Trophoblast cell (in vitro differentiated cells and primary cell): ENCODE data around the gene PCBP4.

Experiments used
- DNase-seq, 2 donors: peaks; one replicate each; pipeline ENCODE4 v3.0.0-alpha.2; 2016
- H2AFZ ChIP-seq: 2 replicates; pipeline ENCODE4 v1.6.1; 2013; ENCODE audit warnings: low read length, moderate library complexity, mild to moderate bottlenecking; ENCODE audit not compliant: insufficient read depth, poor library complexity
- H2AK5ac ChIP-seq: 2 replicates; pipeline ENCODE4 v1.6.1; 2013; ENCODE audit warnings: mild to moderate bottlenecking, low read length
- H2BK120ac ChIP-seq: 2 replicates; pipeline ENCODE4 v1.6.1; 2013; ENCODE audit warnings: low read length, mild to moderate bottlenecking, moderate library complexity; ENCODE audit not compliant: insufficient read depth, poor library complexity
- H2BK12ac ChIP-seq: 2 replicates; pipeline ENCODE4 v1.6.1; 2013; ENCODE audit warnings: mild to moderate bottlenecking, low read length, moderate library complexity
- H2BK5ac ChIP-seq: 2 replicates; pipeline ENCODE4 v1.6.1; 2013; ENCODE audit warnings: low read length, low read depth, moderate library complexity, mild to moderate bottlenecking; ENCODE audit not compliant: poor library complexity
- H3K14ac ChIP-seq: 2 replicates; pipeline ENCODE4 v1.6.1; 2013; ENCODE audit warnings: mild to moderate bottlenecking, low read length
- H3K18ac ChIP-seq: 2 replicates; pipeline ENCODE4 v1.6.1; 2013; ENCODE audit warnings: mild to moderate bottlenecking, low read length
- H3K23ac ChIP-seq: 2 replicates; pipeline ENCODE4 v1.6.1; 2013; ENCODE audit warnings: low read length
- H3K27ac ChIP-seq: 2 replicates; pipeline ENCODE4 v1.5.1; 2013; ENCODE audit warnings: low read depth, mild to moderate bottlenecking, inconsistent platforms, low read length, moderate library complexity
- H3K27me3 ChIP-seq: 2 replicates; pipeline ENCODE4 v1.6.1; 2013; ENCODE audit warnings: inconsistent platforms, mild to moderate bottlenecking, low read length, moderate library complexity; ENCODE audit not compliant: insufficient read depth
- H3K36me3 ChIP-seq, 2 experiments: 1 replicate in 1 of 2; 2 replicates in 1 of 2; pipeline ENCODE4 v1.6.1; 2013; ENCODE audit warnings: low read length in 2 of 2, mild to moderate bottlenecking in 2 of 2, moderate library complexity in 1 of 2; ENCODE audit not compliant: insufficient read depth in 2 of 2, control insufficient read depth in 1 of 2
- H3K4ac ChIP-seq: 2 replicates; pipeline ENCODE4 v1.6.1; 2013; ENCODE audit warnings: low read depth, mild to moderate bottlenecking, low read length, moderate library complexity
- H3K4me1 ChIP-seq, 2 experiments: 1 replicate in 1 of 2; 2 replicates in 1 of 2; pipeline ENCODE4 v1.6.1; 2013; ENCODE audit warnings: low read length in 2 of 2, mild to moderate bottlenecking in 2 of 2, moderate library complexity in 1 of 2; ENCODE audit not compliant: insufficient read depth in 2 of 2, control insufficient read depth in 1 of 2
- H3K4me2 ChIP-seq: 2 replicates; pipeline ENCODE4 v1.6.1; 2013; ENCODE audit warnings: inconsistent platforms, mild to moderate bottlenecking, low read length, moderate library complexity
- H3K4me3 ChIP-seq: 2 replicates; pipeline ENCODE4 v1.5.1; 2013; ENCODE audit warnings: mild to moderate bottlenecking, low read depth, low read length, inconsistent platforms
- H3K79me1 ChIP-seq: one replicate; pipeline ENCODE4 v1.6.1; 2013; ENCODE audit warnings: low read length
- H3K79me2 ChIP-seq: 2 replicates; pipeline ENCODE4 v1.6.1; 2013; ENCODE audit warnings: low read length, mild to moderate bottlenecking; ENCODE audit not compliant: control insufficient read depth, insufficient read depth, poor library complexity
- H3K9ac ChIP-seq: 2 replicates; pipeline ENCODE4 v1.6.1; 2013; ENCODE audit warnings: mild to moderate bottlenecking, low read length
- H3K9me3 ChIP-seq: 2 replicates; pipeline ENCODE4 v1.6.1; 2013; ENCODE audit warnings: low read depth, mild to moderate bottlenecking, control low read depth, inconsistent platforms, low read length; ENCODE audit not compliant: insufficient read depth
- H4K12ac ChIP-seq: 2 replicates; pipeline ENCODE4 v1.6.1; 2013; ENCODE audit warnings: low read depth, mild to moderate bottlenecking, low read length, moderate library complexity
- H4K8ac ChIP-seq: 2 replicates; pipeline ENCODE4 v1.6.1; 2013; ENCODE audit warnings: low read depth, mild to moderate bottlenecking, low read length, moderate library complexity
- H4K91ac ChIP-seq: one replicate; pipeline ENCODE4 v1.6.1; 2013; ENCODE audit warnings: low read depth, mild to moderate bottlenecking, low read length, moderate library complexity
- WGBS: extraction: QIAGEN DNeasy Blood & Tissue Kit; methylation state at CpG from one replicate; pipeline ENCODE4 v1.1.7; 2013; ENCODE audit warnings: missing lambda C conversion rate; ENCODE audit not compliant: insufficient read length, insufficient coverage; ENCODE audit errors: extremely low coverage; 5-methylcytosine and 5-hydroxymethylcytosine counted together

The PCBP4 gene

DNA sequence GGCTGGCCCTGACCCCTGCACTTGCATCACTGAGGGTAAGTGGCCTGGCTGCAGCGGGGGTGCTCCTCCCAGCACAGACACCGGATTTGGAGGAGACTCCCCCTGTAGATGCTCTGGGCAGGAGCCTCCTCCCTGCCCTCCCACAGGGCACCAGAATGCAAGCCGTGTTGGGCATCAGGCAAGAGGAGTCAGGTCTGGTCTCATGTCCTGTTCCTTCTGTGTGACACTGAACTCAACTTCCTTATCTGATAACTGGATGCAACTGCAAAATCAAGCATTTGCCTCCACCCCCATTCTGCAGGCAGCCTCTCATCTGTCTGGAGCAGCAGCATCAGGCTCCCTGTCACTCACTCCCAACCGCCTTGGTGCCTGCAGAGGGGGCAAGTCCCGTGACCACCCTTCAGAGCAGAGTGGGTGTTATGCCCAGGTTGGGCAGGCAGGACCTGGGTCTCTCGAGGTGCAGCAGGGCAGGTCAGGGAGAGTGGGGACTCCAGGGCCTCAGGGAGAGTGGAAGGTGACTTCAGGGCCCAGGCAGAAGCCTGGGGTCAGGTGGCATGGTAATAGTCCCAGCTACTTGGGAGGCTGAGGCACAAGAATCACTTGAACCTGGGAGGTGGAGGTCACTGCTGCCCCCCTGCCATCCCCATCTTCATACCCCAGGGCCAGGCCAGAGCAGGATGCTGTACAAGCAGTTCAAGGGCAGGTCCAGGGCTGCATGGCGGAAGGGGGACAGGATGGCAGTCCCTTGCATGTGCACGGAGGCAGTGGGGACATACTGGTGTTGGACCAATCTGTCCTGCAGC is 39.0 kb upstream of the PCBP4 start:
- Histone ChIP-seq H3K4ac (no peak overlapping the region), H3K27ac (no peak overlapping the region), H3K18ac (no peak overlapping the region), H3K79me1 (no peaks in the 10 kb centered on the region), H3K4me2 (peak overlapping the region; percentile 13), H3K9me3 (no peaks in the 10 kb centered on the region), H3K4me3 (no peak overlapping the region), H3K36me3 (no peaks in the 10 kb centered on the region), H2AFZ (no peak overlapping the region), H4K12ac (no peak overlapping the region), H2BK5ac (no peak overlapping the region), H2BK12ac (no peak overlapping the region), H3K14ac (no peak overlapping the region), H3K4me1 (peaks cover 7 to 10% of the 10 kb centered on the region in 2 experiments), H3K79me2 (no peaks in the 10 kb centered on the region), H4K8ac (no peak overlapping the region), H4K91ac (no peak overlapping the region), H3K23ac (no peak overlapping the region), H3K9ac (no peak overlapping the region), H2AK5ac (no peak overlapping the region), H2BK120ac (no peak overlapping the region), H3K27me3 (no peaks in the 10 kb centered on the region)
- DNase-seq = no peak
- WGBS = no CpG with 5 or more reads among the region's 8 CpGs

DNA sequence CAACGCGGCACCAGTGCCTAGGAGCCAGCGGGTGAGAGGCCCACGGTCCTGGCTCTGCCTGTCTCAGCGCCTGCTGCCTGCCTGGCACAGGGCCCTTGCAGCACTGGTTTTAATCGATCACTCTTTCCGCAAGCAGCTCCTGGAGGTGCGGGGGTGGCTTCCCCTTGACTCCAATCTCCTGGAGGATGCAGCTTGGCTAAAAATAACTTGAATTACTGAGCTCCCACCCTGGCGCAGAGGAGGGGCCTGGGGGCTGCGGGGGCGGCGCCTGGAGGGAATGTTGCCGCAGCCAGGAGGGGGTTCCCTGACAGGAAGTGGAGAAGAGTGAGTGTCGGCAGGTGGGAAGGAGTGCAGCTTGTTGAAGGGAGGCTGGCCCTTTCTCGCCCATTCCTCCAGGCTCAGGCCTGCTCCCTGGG is 38.3 kb upstream of the PCBP4 start:
- no peak for DNase-seq
- H2AFZ ChIP-seq = peak overlapping the region; percentile 20
- no peaks in the 10 kb centered on the region for H3K79me2 ChIP-seq
- no peak overlapping the region for H3K27ac ChIP-seq
- peak overlapping the region; percentile 35 for H2BK12ac ChIP-seq
- no peak overlapping the region for H3K4ac ChIP-seq
- no peak overlapping the region for H3K23ac ChIP-seq
- peaks cover 7 to 10% of the 10 kb centered on the region in 2 experiments for H3K4me1 ChIP-seq
- H3K4me3 ChIP-seq = no peak overlapping the region
- peak overlapping the region; percentile 13 for H3K4me2 ChIP-seq
- H2BK120ac ChIP-seq = no peak overlapping the region
- H3K36me3 ChIP-seq = no peaks in the 10 kb centered on the region
- H2AK5ac ChIP-seq = no peak overlapping the region
- H4K12ac ChIP-seq = no peak overlapping the region
- H4K91ac ChIP-seq = no peak overlapping the region
- H3K14ac ChIP-seq = no peak overlapping the region
- WGBS = no CpG with 5 or more reads among the region's 15 CpGs
- H3K27me3 ChIP-seq = no peaks in the 10 kb centered on the region
- no peak overlapping the region for H3K18ac ChIP-seq
- no peaks in the 10 kb centered on the region for H3K9me3 ChIP-seq
- no peak overlapping the region for H2BK5ac ChIP-seq
- H4K8ac ChIP-seq = no peak overlapping the region
- no peak overlapping the region for H3K9ac ChIP-seq
- H3K79me1 ChIP-seq = no peaks in the 10 kb centered on the region

DNA sequence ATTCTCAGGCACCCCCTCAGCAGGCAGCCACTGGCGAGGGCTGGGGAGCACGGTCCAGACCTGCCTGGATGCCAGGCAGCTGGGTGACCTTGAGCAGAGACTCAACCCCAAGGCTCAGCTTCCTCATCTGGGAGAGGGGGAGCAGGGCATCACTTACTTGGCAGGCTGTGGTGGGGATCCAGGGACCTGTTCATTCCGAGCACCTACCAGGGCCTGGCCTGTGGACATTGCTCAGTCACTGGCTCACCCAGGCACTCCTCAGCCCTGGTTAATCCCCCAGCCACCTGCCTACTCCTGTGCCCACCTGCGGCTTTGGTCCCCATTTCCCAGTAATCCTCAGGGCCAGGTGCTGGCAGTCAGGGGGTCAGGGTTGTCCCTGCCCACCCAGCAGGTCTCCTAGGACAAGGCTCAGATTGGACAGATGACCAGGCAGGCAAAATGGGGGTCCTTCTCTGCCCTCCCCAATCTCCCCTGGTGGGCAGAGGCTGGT is 37.7 kb upstream of the PCBP4 start:
- H3K27me3 ChIP-seq = no peaks in the 10 kb centered on the region
- no peak overlapping the region for H4K12ac ChIP-seq
- H3K18ac ChIP-seq = no peak overlapping the region
- no peaks in the 10 kb centered on the region for H3K36me3 ChIP-seq
- H4K91ac ChIP-seq = no peak overlapping the region
- no peak overlapping the region for H3K4me3 ChIP-seq
- H4K8ac ChIP-seq = no peak overlapping the region
- H3K9ac ChIP-seq = no peak overlapping the region
- H3K79me2 ChIP-seq = no peaks in the 10 kb centered on the region
- no peak overlapping the region for H3K27ac ChIP-seq
- H2BK12ac ChIP-seq = no peak overlapping the region
- peaks cover 7 to 10% of the 10 kb centered on the region in 2 experiments for H3K4me1 ChIP-seq
- no peak overlapping the region for H3K14ac ChIP-seq
- no peak overlapping the region for H2AK5ac ChIP-seq
- no CpG with 5 or more reads among the region's 4 CpGs for WGBS
- no peak for DNase-seq
- no peaks in the 10 kb centered on the region for H3K9me3 ChIP-seq
- H3K79me1 ChIP-seq = no peaks in the 10 kb centered on the region
- H3K4ac ChIP-seq = no peak overlapping the region
- no peak overlapping the region for H3K4me2 ChIP-seq
- no peak overlapping the region for H3K23ac ChIP-seq
- H2BK120ac ChIP-seq = no peak overlapping the region
- H2AFZ ChIP-seq = no peak overlapping the region
- no peak overlapping the region for H2BK5ac ChIP-seq

DNA sequence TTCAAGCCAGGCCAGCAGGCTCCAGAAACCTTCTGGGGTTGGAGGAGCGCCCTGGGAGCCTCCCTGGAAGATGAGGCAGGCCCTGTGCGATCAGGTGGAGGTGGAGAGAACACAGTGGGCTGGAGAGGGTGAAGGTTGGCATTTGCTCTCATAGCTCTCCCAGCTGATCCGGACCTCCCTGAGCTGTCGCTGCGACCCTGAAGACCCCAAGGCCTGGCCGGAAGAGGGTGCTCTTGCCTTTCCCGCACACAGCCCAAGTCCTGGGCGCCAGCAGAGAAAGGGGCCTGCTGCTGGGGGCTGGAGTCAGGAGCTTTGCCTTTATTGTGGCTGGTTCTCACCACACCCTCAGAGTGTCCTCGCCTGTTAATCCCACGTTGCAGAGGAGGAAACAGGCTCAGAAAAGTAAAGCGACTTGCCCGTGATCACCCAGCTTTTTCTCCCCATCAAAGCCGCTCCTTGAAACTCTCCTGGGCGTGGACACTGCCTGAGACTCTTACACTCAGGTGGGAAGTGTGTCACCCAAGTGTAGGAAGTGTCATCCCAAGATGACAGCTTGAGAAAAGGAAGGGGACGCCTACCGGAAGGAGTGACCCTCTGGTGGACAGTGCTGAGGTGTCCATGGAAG is 37.0 kb upstream of the PCBP4 start:
- Histone ChIP-seq H3K79me2 (no peaks in the 10 kb centered on the region), H3K4me3 (no peak overlapping the region), H3K36me3 (no peaks in the 10 kb centered on the region), H3K9me3 (no peaks in the 10 kb centered on the region), H2BK12ac (no peak overlapping the region), H4K8ac (no peak overlapping the region), H2AFZ (peak overlapping the region; percentile 5), H4K91ac (no peak overlapping the region), H3K4me1 (peaks cover 7 to 10% of the 10 kb centered on the region in 2 experiments), H3K18ac (no peak overlapping the region), H3K4ac (no peak overlapping the region), H3K27me3 (no peaks in the 10 kb centered on the region), H3K23ac (no peak overlapping the region), H2BK120ac (no peak overlapping the region), H2BK5ac (no peak overlapping the region), H3K4me2 (no peak overlapping the region), H2AK5ac (no peak overlapping the region), H4K12ac (no peak overlapping the region), H3K9ac (no peak overlapping the region), H3K27ac (no peak overlapping the region), H3K14ac (no peak overlapping the region), H3K79me1 (no peaks in the 10 kb centered on the region)
- no CpG with 5 or more reads among the region's 16 CpGs for WGBS
- DNase-seq = no peak
